Stromal cell of bone marrow (primary cell): ENCODE results near the gene MCM8.
"Not testable (repeated sequence)": the region's sequence is repeated elsewhere in the genome, so short reads cannot be mapped to it uniquely, and the experiment has no call there.

Source experiments
- DNase-seq: peaks from one replicate; pipeline ENCODE4 v3.0.0-alpha.2; 2012; ENCODE audit warnings: low read depth

The MCM8 gene

DNA sequence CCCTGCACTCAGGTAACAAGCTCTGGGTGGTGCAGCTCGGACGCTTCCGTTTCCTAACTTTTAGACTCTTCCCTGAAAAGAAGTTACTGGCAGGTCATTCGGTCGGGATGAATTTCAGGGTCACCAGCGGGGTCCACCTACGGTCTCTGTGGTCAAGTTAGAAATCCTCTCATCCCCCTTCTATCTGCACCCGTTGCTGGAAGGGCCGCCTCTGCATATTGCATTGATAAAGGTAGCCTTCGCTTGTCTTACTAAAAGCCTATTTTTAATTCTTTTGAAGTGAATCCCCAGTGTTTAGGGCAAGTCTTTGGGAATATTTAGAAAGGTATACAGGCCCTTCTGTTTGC is 56.1 kb downstream of the MCM8 start:
- DNase-seq: no peak

DNA sequence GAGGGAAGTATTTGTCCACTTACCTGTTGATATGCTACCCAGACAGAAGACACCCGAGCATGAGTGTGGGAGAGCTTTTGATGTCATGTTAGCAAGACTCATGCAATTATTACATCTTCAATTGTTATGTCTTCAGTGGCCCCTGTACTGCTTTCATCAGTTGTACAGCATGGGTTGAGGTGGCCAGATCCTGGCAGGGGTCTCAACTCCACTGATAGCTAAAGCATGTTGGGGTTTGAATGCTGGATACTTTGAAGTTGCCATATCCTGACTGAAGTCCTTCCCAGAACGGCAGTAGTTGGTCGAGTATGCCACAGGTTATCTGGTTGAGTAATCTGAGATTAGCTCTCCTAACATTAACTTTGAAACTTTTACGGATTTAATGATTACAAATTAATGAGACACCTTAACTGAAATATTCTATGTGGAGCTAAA is 56.7 kb downstream of the MCM8 start:
- no peak for DNase-seq

DNA sequence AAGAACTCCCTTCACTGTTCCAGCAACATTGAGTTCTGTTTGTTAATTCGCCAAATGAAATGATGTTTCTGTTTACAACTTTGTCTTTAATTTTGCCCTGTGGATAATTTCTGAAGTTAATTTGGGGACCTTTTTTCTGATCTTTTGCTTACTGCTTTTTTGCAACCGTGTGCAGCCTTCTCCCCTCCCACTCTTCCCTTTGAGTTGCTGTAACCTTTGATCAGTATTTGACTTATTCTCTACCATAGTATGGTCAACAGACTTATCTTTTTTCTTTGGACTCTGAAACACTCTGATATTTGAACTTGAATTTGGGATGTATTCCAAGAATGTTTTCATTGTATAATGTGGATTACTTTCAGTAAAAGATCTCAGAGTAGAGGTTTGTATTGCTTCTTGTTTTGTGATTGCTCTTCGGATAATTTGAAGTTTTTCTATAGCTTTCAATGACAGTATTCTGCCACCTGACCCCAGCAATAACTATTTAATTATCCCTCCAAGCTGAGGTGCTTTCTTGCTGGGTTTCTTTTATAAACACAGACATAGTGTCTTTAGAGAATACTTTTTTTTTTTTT is 57.2 kb downstream of the MCM8 start:
- DNase-seq: no peak

DNA sequence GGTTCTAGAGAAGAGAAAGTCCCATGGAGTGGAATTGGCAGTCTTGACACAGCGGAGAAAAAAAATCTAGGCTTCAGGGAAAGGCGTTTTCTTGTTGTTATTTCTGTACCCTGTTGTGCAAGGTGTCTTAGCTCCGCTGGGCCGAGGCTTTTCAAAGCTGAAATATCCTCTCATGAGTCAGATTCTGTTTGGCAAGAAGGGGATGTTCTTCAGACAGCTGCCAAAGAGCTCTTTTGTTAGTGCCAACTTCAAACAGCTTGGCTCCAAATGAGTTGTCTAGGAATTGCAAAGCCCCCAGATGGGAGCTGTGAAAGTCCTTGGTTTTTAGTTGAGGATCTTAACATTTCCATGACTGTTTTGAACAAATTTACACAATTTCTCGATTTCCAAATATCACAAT is 57.8 kb downstream of the MCM8 start:
- peak; percentile 78 for DNase-seq

- no peak for DNase-seq
Observed at GRCh38 chr20:6012179-6012578, 61.7 kb downstream of the MCM8 start.

DNA sequence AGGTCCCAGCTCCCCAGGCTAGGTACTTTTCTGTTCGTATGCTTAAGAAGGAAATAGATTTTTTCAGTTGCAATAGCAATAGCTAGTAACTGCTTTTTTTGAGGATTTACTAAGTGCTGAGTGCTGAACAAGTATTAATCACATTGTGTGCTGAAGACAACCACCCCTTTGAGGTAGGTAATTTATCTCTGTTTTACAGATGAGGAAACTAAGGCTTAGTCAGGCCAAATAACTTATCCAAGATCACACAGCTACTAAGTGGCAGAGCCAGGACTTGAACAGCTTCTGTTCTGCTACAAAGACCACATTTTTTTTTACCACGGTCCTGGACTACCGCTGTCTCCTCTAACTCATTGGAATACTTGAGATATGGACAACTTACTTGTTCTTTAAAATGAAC is 63.6 kb downstream of the MCM8 start:
- no peak for DNase-seq

- DNase-seq: no peak
Observed at GRCh38 chr20:6014957-6015356, 64.5 kb downstream of the MCM8 start.

GRCh38 chr20:6017467-6017866 is 67.0 kb downstream of the MCM8 start:
- no peak for DNase-seq

DNA sequence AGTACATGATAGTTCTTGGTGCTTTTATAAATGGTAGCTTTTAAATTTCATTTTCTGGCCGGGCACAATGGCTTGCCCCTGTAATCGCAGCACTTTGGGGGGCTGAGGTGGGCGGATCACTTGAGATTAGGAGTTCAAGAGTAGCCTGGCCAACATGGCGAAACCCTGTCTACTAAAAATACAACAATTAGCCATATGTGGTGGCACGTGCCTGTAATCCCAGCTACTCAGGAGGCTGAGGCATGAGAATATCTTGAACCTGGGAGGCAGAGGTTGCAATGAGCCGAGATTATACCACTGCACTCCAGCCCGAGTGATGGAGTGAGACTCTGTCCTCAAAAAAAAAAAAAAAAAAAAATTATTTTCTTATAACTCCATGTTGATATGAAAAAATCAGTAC is 67.4 kb downstream of the MCM8 start:
- no peak for DNase-seq

- DNase-seq: no peak
Observed at GRCh38 chr20:6024768-6025167, 74.3 kb downstream of the MCM8 start.

GRCh38 chr20:6026051-6026450 is 75.6 kb downstream of the MCM8 start:
- peak; percentile 6 for DNase-seq

- DNase-seq: no peak
Observed at GRCh38 chr20:6028818-6029217, 78.4 kb downstream of the MCM8 start.

GRCh38 chr20:6029538-6029937 is 79.1 kb downstream of the MCM8 start:
- no peak for DNase-seq

DNA sequence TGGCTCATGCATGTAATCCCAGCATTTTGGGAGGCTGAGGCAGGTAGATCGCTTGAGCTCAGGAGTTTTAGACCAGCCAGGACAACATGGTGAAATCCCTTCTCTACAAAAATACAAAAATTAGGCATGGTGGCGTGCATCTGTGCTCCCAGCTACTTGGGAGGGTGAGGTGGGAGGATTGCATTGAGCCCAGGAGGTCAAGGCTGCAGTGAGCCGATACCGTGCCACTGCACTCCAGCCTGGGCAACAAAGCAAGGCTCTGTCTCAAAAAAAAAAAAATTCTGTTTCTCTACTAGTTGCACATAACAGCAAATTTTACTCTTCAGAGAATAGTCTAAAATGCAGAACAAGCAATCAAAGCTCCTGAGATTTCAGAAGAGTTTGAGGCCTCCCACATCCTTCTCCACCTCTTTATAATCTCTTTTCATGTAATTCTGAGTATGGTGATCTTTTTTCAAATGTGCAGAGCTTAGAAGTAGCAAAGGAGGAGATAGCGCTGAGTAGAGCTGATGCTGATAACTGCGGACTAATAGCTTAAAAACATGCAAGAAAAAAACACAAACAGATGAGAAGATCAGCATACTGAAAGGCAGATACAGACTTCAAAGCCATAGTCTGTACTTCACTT is 80.1 kb downstream of the MCM8 start:
- DNase-seq: no peak

DNA sequence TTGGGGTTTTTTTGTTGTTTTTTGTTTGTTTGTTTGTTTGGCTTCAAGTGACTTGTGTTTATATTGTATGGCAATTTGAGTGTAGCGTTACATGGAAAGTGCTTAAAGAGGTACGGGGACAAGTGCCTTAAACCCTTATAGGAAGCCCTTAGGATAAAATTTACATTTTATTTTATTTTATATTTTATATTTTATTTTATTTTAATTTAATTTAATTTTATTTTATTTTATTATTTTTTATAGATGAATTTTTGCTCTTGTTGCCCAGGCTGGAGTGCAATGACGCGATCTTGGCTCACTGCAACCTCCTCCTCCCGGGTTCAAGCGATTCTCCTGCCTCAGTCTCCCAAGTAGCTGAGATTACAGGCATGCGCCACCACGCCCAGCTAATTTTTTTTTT is 82.5 kb downstream of the MCM8 start:
- DNase-seq: not testable (repeated sequence)

- DNase-seq: peak; percentile 14
Observed at GRCh38 chr20:6034134-6034969, 83.9 kb downstream of the MCM8 start.

DNA sequence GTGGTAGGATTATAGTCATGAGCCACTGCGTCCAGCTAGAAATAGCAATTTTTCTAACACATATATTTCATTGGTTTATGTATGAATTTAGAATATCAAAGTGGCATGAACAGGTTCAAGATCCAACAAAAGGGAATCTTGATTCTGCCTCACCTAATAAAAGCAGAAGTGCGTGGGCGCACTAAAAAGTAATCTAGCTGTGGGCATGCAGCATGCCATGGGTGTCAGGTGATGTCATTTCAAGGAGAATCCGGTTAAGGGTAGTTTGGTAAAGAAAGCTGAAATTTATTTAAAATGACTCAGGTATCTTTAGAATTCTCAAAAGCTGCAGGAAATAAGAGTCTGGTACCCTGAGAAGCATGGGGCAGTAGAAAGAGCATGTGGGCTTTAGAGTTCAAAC is 85.8 kb downstream of the MCM8 start:
- no peak for DNase-seq

GRCh38 chr20:6037082-6037481 is 86.6 kb downstream of the MCM8 start:
- DNase-seq: no peak

GRCh38 chr20:6038256-6038655 is 87.8 kb downstream of the MCM8 start:
- DNase-seq: no peak

- DNase-seq: no peak
Observed at GRCh38 chr20:6039766-6040165, 89.3 kb downstream of the MCM8 start.

DNA sequence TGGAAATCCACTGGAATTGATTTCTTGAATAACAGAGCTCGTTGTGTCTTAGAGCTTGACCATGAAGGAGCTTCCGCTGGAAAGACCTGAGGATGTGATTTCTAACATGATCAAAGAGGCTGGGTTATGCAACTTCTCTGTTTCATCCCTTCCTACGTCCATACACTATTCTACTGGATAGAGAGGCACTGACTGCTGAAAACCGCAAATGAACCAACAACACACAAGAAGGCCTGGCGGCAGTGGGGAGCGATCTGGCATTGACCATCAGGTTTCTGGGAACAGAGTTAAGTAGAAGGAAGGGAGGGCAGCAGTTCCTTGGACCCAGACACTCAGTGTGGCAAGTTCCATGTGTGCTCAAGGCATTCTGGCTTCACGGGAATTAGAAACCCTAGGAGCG is 90.1 kb downstream of the MCM8 start:
- DNase-seq: no peak

- DNase-seq: no peak
Observed at GRCh38 chr20:6040958-6041807, 90.7 kb downstream of the MCM8 start.
